ENCODE data around the gene SATB1.
"Not testable (repeated sequence)": the region's sequence is repeated elsewhere in the genome, so short reads cannot be mapped to it uniquely, and the experiment has no call there.

The SATB1 gene

GRCh38 chr3:18351823-18352744, 73.1 kb downstream of the SATB1 start:
- no peak for DNase-seq (ENCODE audit: low spot score)

- no peak for DNase-seq (ENCODE audit: low spot score)
These were observed 74.0 kb downstream of the SATB1 start for GRCh38 chr3:18351069-18351628.

GRCh38 chr3:18349197-18349798, 75.8 kb downstream of the SATB1 start:
- no peak for DNase-seq (ENCODE audit: low spot score)

GRCh38 chr3:18346097-18346496, 79.0 kb downstream of the SATB1 start:
- DNase-seq (ENCODE audit: low spot score), result no peak

GRCh38 chr3:18345015-18345367, 80.1 kb downstream of the SATB1 start:
- DNase-seq (ENCODE audit: low spot score), result no peak

GRCh38 chr3:18344306-18345014, 80.7 kb downstream of the SATB1 start:
- DNase-seq (ENCODE audit: low spot score), result no peak

GRCh38 chr3:18343809-18344208, 81.3 kb downstream of the SATB1 start:
- no peak for DNase-seq (ENCODE audit: low spot score)

- no peak for DNase-seq (ENCODE audit: low spot score)
These were observed 86.2 kb downstream of the SATB1 start for GRCh38 chr3:18338827-18339514.

GRCh38 chr3:18337231-18337630, 87.9 kb downstream of the SATB1 start:
- no peak for DNase-seq (ENCODE audit: low spot score)

GRCh38 chr3:18334837-18335601, 90.1 kb downstream of the SATB1 start:
- no peak for DNase-seq (ENCODE audit: low spot score)

GRCh38 chr3:18330772-18331441, 94.2 kb downstream of the SATB1 start:
- DNase-seq (ENCODE audit: low spot score), result not testable (repeated sequence)

GRCh38 chr3:18308096-18308650, 117.0 kb downstream of the SATB1 start:
- no peak for DNase-seq (ENCODE audit: low spot score)

- no peak for DNase-seq (ENCODE audit: low spot score)
These were observed 117.6 kb downstream of the SATB1 start for GRCh38 chr3:18307529-18307928.

- no peak for DNase-seq (ENCODE audit: low spot score)
These were observed 122.6 kb downstream of the SATB1 start for GRCh38 chr3:18302517-18302916.

GRCh38 chr3:18301781-18302180, 123.4 kb downstream of the SATB1 start:
- DNase-seq (ENCODE audit: low spot score), result no peak

GRCh38 chr3:18300916-18301315, 124.2 kb downstream of the SATB1 start:
- no peak for DNase-seq (ENCODE audit: low spot score)

GRCh38 chr3:18297126-18297525, 128.0 kb downstream of the SATB1 start:
- DNase-seq (ENCODE audit: low spot score), result no peak
